Mammary epithelial cell (primary cell): ENCODE data around the gene ZXDC.

Source experiments
- CTCF ChIP-seq, 2 donors: IDR thresholded peaks in 1 of 2; conservative IDR thresholded peaks in 1 of 2; 2 replicates each; pipeline ENCODE4 v1.5.1; 2011 to 2012; ENCODE audit warnings: inconsistent platforms in 2 of 2, low read length in 2 of 2, mild to moderate bottlenecking in 2 of 2, control low read depth in 1 of 2, low read depth in 1 of 2; ENCODE audit not compliant: insufficient read depth in 1 of 2; ENCODE audit errors: extremely low read depth in 1 of 2
- EZH2 ChIP-seq: IDR thresholded peaks from 2 replicates; pipeline ENCODE4 v1.6.1; 2012; ENCODE audit warnings: low read length, inconsistent platforms, borderline replicate concordance

DNA sequence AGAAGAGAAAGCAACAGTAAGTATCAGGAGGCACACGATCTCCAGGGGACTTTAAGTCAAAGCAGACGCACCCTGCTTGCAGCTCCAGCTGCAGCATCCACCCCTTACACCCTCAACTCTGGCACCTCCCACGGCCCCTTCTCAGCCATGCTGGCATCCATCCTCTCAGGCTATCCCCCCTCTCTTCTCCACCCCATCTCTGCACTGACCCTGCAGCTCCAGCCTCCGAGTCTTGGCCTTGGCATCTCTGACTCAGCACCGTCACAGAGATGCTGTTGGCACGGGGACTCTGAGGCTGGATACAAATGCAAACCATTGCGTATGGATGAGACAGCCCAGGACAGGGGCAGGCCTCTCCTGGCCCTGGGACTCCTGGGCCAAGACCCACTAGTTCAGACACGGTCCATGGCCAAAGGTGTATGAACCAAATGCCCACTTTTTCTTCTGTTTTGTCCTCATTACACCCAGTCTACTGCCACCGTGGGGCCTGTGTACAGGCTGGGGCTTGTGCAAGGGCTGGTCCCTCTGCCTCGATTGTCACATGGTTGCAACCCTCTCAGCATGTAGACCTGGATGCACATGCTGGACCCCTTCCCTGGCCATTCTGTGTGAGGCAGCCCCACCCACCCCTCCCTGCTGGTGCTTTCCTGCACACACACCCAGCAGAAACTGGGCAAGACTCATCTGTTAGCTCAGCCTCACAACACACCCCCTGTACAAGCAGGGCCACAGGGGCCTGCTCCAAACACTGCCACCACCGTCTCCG is 18.7 kb upstream of the ZXDC start:
- TF ChIP-seq CTCF (conservative IDR thresholded peaks at IDR 0.05 in 1 of 2, IDR thresholded peaks at IDR 0.05 in 1 of 2; ENCODE audit: extremely low read depth in 1 of 2, insufficient read depth in 1 of 2, low read depth in 1 of 2, low read length in 2 of 2) (no peak), EZH2 (no peak)
